ENCODE results near the gene POMC. TPM values are rescaled to one million over a fixed set of nuclear protein-coding genes. Genes with fewer than 3 reads are reported as not detected.

Gene POMC
- total and polyA plus RNA-seq, 2 of the 4 experiments (the other 2 are of a cell fraction) = 0.17 TPM; not detected in 1

DNA sequence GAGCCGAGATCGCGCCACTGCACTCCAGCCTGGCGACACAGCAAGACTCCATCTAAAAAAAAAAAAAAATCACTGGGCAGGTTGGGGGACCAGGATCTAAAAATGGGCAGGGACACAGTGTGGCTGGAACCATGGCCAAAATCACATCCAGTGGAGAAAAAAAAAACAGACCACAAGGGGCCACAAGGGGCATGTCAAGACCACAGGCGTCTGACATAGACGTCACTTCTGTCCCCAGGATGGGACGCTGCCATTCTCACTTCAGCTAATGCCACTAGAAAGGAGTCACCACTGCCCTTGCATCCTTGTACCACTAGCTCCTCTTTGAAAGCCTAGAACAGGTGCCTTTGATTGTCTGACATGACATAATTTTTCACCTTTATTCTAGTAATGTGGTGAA, 2.5 kb upstream of the POMC start:
- intact Hi-C loops (cut with micrococcal nuclease) (no loop called here), in situ Hi-C loops (cut with MboI; ENCODE audit: low sequenced_read_pairs) (no loop called here), dilution Hi-C loops (cut with HindIII; ENCODE audit: low sequenced_read_pairs, unreplicated experiment) (no loop called here)
- Histone ChIP-seq H3K9me1 (ENCODE audit: insufficient read depth, low read length) (no peaks in the 10 kb centered on the region), H4K91ac (ENCODE audit: insufficient read depth, low read depth, low read length) (no peak overlapping the region), H2AK9ac (replicated peaks; ENCODE audit: low read depth, low read length, poor library complexity) (no peak overlapping the region), H4K8ac (ENCODE audit: low read depth in 2 of 2, low read length in 2 of 2) (no peak overlapping the region), H3K23ac (ENCODE audit: low read depth, low read length) (no peak overlapping the region), H3K79me1 (ENCODE audit: low read depth in 1 of 2, low read length in 2 of 2) (no peaks in the 10 kb centered on the region), H2AK5ac (ENCODE audit: low read depth, low read length) (no peak overlapping the region), H2BK15ac (ENCODE audit: low read depth, low read length) (no peak overlapping the region), H3K4me3 (ENCODE audit: insufficient read depth, low read depth, low read length) (no peak overlapping the region), H3K56ac (ENCODE audit: extremely low read depth, insufficient read depth, low read length) (no peak overlapping the region), H2BK20ac (ENCODE audit: low read depth, low read length) (no peak overlapping the region), H3K36me3 (ENCODE audit: control insufficient read depth, insufficient read depth, low read length) (no peaks in the 10 kb centered on the region), H4K5ac (ENCODE audit: low read depth, low read length) (no peak overlapping the region), H2BK5ac (ENCODE audit: low read depth, low read length, poor library complexity, severe bottlenecking) (no peak overlapping the region), H3K9me3 (ENCODE audit: control insufficient read depth, insufficient read depth, low read length) (peaks cover 6% of the 10 kb centered on the region), H3K4me2 (ENCODE audit: low read depth, low read length) (no peak overlapping the region), H3K18ac (ENCODE audit: low read depth, low read length) (no peak overlapping the region), H4K20me1 (ENCODE audit: insufficient read depth, low read length) (no peaks in the 10 kb centered on the region), H2AFZ (replicated peaks; ENCODE audit: low read length, poor library complexity) (no peak overlapping the region), H3K4ac (ENCODE audit: low read depth, low read length) (no peak overlapping the region), H3K14ac (replicated peaks; ENCODE audit: low read depth, low read length) (no peak overlapping the region), H3K4me1 (ENCODE audit: control insufficient read depth, insufficient read depth, low read length) (peaks cover 2% of the 10 kb centered on the region; the same call in 1 of the 2 replicates), H3K27ac (ENCODE audit: insufficient read depth, low read length) (no peak overlapping the region), H3K27me3 (ENCODE audit: control insufficient read depth, insufficient read depth, low read length) (peaks cover 67% of the 10 kb centered on the region), H3K9ac (ENCODE audit: low read depth, low read length) (no peak overlapping the region), H2BK120ac (ENCODE audit: low read depth, low read length) (no peak overlapping the region)
- BruUV-seq (replicated peaks) = no TSS peak
- ATAC-seq (ENCODE audit: low read depth) = no peak
- no peak for DNase-seq
- WGBS, 2 experiments (ENCODE audit: extremely low coverage in 2 of 2, insufficient read length in 1 of 2) = no CpG with 5 or more reads among the region's 7 CpGs
- ChIA-PET CTCF (interaction anchor here (0.6 kb wide), 1 partner anchor 194 kb away, joined by 3 read pairs; no protein-coding TSS in a partner anchor), POLR2A (ENCODE audit: unreplicated experiment) (no interaction called here)
- TF ChIP-seq, protein P1, sequence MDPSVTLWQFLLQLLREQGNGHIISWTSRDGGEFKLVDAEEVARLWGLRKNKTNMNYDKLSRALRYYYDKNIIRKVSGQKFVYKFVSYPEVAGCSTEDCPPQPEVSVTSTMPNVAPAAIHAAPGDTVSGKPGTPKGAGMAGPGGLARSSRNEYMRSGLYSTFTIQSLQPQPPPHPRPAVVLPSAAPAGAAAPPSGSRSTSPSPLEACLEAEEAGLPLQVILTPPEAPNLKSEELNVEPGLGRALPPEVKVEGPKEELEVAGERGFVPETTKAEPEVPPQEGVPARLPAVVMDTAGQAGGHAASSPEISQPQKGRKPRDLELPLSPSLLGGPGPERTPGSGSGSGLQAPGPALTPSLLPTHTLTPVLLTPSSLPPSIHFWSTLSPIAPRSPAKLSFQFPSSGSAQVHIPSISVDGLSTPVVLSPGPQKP (IDR thresholded peaks at IDR 0.05; ENCODE audit: borderline replicate concordance, low read depth, low read length) = no peak
- no peak for TF ChIP-seq FOS (IDR thresholded peaks at IDR 0.05; ENCODE audit: low read depth, low read length)
- TF ChIP-seq CTCF (conservative IDR thresholded peaks at IDR 0.05; ENCODE audit: low read depth, low read length) = no peak
- TF ChIP-seq RFX5 (IDR thresholded peaks at IDR 0.05; ENCODE audit: low read depth, low read length) = no peak
- TF ChIP-seq NFE2L2 (IDR thresholded peaks at IDR 0.05; ENCODE audit: low read depth, low read length) = no peak
- TF ChIP-seq POLR2A (IDR thresholded peaks at IDR 0.05; ENCODE audit: low read depth, low read length) = no peak
- TF ChIP-seq MAZ (IDR thresholded peaks at IDR 0.05; ENCODE audit: borderline replicate concordance, low read depth, low read length) = no peak
- no peak for TF ChIP-seq USF2 (IDR thresholded peaks at IDR 0.05; ENCODE audit: low read depth, low read length)
- TF ChIP-seq RCOR1 (IDR thresholded peaks at IDR 0.05; ENCODE audit: insufficient replicate concordance, low read length) = no peak
- TF ChIP-seq CHD1 (IDR thresholded peaks at IDR 0.05; ENCODE audit: low read depth, low read length) = no peak
- no peak for TF ChIP-seq SMC3 (IDR thresholded peaks at IDR 0.05; ENCODE audit: low read depth, low read length)
